Nephron (organoid): ENCODE measurements around the gene CALCR.

ENCODE experiments used
- H3K27ac Mint-ChIP-seq, 3 experiments: 2 replicates each; pipeline ENCODE4 v1.8.0; 2020; ENCODE audit warnings: mixed read lengths in 3 of 3, mild to moderate bottlenecking in 2 of 3, moderate library complexity in 1 of 3
- H3K27me3 Mint-ChIP-seq: 2 replicates; pipeline ENCODE4 v1.8.0; 2021; ENCODE audit warnings: low read depth, mild to moderate bottlenecking, moderate library complexity, mixed read lengths
- H3K36me3 Mint-ChIP-seq: 2 replicates; pipeline ENCODE4 v1.8.0; 2020; ENCODE audit warnings: low read depth, mixed read lengths
- H3K4me1 Mint-ChIP-seq: 2 replicates; pipeline ENCODE4 v1.8.0; 2020; ENCODE audit warnings: mixed read lengths
- H3K4me3 Mint-ChIP-seq, 3 experiments: 2 replicates each; pipeline ENCODE4 v1.8.0; 2020; ENCODE audit warnings: mild to moderate bottlenecking in 3 of 3, mixed read lengths in 3 of 3, moderate library complexity in 2 of 3
- H3K9me3 Mint-ChIP-seq: 2 replicates; pipeline ENCODE4 v1.8.0; 2020; ENCODE audit warnings: mixed read lengths
- CTCF ChIP-seq, 3 experiments: fragments of 200-600 bp; sonication (generic); IDR thresholded peaks; one replicate each; pipeline ENCODE4 v1.5.0; 2021; ENCODE audit warnings: antibody characterized with exemption in 3 of 3; ENCODE audit not compliant: unreplicated experiment in 3 of 3

CALCR gene

DNA sequence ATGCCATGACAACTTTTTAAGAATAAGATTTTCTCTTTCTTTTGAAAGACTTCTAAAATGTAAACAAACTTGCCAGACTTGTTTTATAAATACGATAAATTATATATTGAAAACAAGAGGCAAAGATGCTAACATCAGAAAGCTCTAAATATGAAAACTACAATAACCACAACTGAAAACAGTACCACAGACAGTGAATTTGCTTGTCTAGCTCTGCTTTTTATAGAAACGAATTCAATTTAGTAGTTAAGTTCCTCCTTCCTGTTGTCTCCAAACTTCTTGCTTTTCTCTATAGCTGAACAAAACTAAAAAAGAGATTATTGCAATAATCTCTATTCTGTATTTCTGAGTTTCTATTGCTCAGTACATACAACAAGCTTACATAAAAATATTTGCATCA, 147.4 kb downstream of the CALCR start:
- Mint-ChIP-seq H3K9me3 (no peaks in the 10 kb centered on the region), H3K27ac (no peak overlapping the region), H3K4me1 (no peaks in the 10 kb centered on the region), H3K36me3 (no peaks in the 10 kb centered on the region), H3K4me3 (no peak overlapping the region), H3K27me3 (no peaks in the 10 kb centered on the region)
- TF ChIP-seq CTCF (IDR thresholded peaks at IDR 0.05; ENCODE audit: unreplicated experiment in 3 of 3): no peak

DNA sequence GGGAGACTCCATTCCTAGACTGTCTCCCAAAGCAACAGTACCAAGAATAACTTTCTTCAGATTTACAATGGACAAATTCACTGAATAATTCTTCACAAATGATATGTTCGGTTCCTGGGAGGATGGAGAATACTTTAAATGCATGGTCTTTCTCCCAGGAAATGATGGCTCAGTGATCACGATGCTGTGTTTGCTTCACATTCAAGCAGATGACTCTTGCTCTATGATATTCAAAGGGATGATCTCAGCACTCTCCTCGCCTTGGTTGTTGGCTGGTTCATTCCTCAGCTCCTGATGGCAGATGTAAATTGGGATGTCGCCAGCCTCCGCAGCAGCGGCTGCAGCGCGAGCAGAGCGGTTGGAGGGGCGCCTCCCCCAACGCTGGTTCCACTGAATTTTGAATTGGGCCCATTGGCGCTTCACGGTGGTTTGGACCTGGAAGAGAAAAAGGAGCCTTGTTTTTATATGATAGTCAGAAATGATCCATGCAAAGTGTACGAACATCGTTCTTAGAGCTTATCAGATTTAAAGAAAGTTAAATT, 148.3 kb downstream of the CALCR start:
- H3K27ac Mint-ChIP-seq: no peak overlapping the region
- no peaks in the 10 kb centered on the region for H3K9me3 Mint-ChIP-seq
- TF ChIP-seq CTCF (IDR thresholded peaks at IDR 0.05; ENCODE audit: unreplicated experiment in 3 of 3): no peak
- no peaks in the 10 kb centered on the region for H3K4me1 Mint-ChIP-seq
- H3K4me3 Mint-ChIP-seq: no peak overlapping the region
- no peaks in the 10 kb centered on the region for H3K36me3 Mint-ChIP-seq
- H3K27me3 Mint-ChIP-seq: no peaks in the 10 kb centered on the region

- Mint-ChIP-seq H3K27ac (no peak overlapping the region), H3K36me3 (no peaks in the 10 kb centered on the region), H3K4me3 (no peak overlapping the region), H3K27me3 (no peaks in the 10 kb centered on the region), H3K9me3 (no peaks in the 10 kb centered on the region), H3K4me1 (no peaks in the 10 kb centered on the region)
- TF ChIP-seq CTCF (IDR thresholded peaks at IDR 0.05; ENCODE audit: unreplicated experiment in 3 of 3): no peak
These were observed 159.9 kb downstream of the CALCR start for GRCh38 chr7:93414574-93414973.

DNA sequence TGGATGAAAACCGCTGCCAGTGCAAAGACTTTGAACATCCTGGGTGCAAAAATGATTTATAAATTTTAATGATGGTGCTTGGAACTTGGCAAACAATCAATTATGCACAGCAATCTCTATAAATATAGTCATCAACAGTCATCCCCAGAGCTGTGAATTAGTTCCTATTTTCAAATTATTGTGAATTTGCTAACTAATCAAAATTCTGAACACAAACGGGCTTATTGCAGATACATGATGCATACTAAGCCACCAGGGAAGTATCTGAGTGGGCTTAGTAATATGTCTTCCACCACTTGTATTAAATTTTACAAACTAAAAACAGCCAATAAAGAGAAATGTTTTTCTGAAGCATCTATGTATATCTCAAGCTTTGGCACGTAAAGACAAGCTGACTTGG, 165.2 kb downstream of the CALCR start:
- Mint-ChIP-seq H3K4me3 (no peak overlapping the region), H3K27me3 (no peaks in the 10 kb centered on the region), H3K9me3 (peaks cover 5% of the 10 kb centered on the region), H3K4me1 (no peaks in the 10 kb centered on the region), H3K27ac (no peak overlapping the region), H3K36me3 (no peaks in the 10 kb centered on the region)
- no peak for TF ChIP-seq CTCF (IDR thresholded peaks at IDR 0.05; ENCODE audit: unreplicated experiment in 3 of 3)

GRCh38 chr7:93407239-93407638, 167.3 kb downstream of the CALCR start:
- no peak for TF ChIP-seq CTCF (IDR thresholded peaks at IDR 0.05; ENCODE audit: unreplicated experiment in 3 of 3)
- Mint-ChIP-seq H3K27me3 (no peaks in the 10 kb centered on the region), H3K9me3 (peaks cover 5% of the 10 kb centered on the region), H3K36me3 (no peaks in the 10 kb centered on the region), H3K4me3 (no peak overlapping the region), H3K4me1 (no peaks in the 10 kb centered on the region), H3K27ac (no peak overlapping the region)

- H3K4me1 Mint-ChIP-seq: no peaks in the 10 kb centered on the region
- no peaks in the 10 kb centered on the region for H3K36me3 Mint-ChIP-seq
- no peak overlapping the region for H3K4me3 Mint-ChIP-seq
- H3K27me3 Mint-ChIP-seq: no peaks in the 10 kb centered on the region
- no peak for TF ChIP-seq CTCF (IDR thresholded peaks at IDR 0.05; ENCODE audit: unreplicated experiment in 3 of 3)
- H3K27ac Mint-ChIP-seq: no peak overlapping the region
- peaks cover 5% of the 10 kb centered on the region for H3K9me3 Mint-ChIP-seq
These were observed 171.6 kb downstream of the CALCR start for GRCh38 chr7:93402944-93403343.
